ENCODE results near the gene CEPT1.

The CEPT1 gene

DNA sequence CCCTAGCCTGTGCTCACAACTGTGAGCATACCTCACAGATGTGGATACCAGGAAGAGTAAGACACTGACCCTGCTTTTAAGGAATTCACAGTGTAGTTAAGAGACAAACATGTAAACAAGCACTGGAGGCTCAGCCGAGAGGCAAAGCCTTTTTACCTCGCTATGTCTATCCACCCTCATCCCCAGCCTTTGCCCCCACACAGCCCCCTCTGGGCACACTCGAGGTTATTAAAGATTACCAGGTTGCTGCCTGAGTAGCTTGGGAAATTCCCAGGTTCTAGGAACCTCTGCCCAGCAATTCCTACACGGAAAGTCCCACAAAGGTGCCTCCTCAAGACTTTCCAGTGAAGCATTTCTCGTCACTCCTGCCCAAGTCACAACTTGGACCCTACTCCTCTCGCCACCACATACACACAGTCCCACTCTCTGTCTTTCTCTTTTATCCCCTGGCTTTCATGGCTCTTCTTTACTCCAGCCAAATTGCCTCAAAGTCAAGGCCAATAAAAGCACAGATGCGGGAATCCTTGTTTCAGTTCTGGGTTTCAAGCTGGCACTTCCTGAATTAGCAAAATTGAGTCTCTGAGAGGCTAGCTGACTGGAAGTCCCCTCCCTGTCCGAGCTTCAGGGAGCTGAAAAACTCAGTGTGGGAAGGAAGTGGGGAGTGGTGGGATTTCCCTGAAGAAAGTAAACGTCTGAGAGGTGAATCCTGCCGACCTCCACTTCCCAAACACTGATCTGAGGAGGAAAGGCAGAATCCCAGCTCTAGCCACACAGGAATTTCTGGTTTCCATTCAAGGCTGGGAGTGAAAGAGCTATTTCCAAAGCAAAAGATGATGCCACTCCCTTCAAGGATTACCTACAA is 52.9 kb downstream of the CEPT1 start:
- peak; percentile 18 for DNase-seq (ENCODE audit: low read depth)

DNA sequence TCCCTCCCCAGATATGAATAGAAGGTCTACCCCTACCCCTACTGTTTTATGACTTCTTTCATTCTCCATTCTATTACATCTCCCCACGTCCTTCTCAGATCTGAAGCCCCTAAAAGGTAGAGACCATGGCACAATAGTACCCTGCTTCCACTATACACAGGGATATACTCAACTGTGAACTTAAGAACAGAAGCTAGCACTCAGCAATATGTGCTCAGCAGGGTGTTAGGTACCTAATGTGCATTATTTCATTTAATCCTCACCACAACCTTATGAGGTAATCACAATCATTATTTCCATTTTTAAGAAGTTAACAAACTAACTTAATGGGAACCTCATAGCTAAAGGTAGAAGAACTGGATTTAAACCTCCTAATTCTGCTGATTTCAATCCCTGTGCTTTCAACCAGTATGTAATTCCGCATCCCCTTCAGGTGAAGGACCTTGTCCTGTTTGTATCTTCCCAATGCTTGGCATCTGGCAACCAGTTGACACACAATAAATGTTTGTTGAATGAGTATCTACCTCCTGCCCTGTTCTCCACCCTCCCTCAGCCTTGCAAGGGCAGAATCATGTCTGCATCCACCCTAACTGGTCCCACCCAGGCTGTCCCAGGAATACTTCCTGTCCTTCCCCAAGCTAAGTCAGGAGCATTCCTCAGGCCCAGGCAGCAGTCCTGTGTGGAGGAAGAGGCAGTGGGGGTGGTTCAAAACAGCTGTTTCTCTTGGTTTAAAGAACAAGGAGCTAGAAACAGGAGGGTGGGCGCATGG is 53.9 kb downstream of the CEPT1 start:
- peak; percentile 18 for DNase-seq (ENCODE audit: low read depth)

DNA sequence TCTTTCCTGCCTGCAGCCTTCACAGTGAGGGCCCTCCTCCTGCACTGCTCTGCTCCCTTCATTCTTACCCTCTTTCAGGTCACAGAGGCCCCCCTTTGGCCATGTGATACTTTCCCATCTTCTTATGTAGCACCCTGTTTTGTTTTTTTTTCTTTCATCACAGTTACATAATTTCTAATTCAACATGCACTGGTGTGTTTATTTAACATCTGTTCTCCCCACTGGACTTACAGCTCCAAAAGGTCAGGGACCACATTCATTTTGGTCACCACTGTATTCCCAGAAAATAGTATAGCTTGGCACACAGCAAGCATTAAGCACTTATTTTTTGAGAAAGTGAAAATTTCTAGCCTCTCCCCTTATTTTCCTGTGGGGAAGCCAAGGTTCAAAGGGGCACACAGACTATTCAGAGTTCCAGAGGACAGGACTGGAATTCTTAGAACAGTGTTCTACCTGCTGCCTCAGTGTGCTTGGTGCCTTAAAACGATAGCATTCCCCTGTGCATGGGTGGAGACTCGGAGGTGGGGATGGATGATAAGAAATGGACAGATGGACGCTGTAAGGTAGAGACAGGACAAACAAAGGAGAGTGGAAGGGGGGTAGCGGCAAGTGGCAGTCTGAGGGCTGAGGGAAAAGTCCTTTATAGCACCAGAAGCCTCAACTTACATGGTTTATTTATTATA is 55.1 kb downstream of the CEPT1 start:
- no peak for DNase-seq (ENCODE audit: low read depth)

DNA sequence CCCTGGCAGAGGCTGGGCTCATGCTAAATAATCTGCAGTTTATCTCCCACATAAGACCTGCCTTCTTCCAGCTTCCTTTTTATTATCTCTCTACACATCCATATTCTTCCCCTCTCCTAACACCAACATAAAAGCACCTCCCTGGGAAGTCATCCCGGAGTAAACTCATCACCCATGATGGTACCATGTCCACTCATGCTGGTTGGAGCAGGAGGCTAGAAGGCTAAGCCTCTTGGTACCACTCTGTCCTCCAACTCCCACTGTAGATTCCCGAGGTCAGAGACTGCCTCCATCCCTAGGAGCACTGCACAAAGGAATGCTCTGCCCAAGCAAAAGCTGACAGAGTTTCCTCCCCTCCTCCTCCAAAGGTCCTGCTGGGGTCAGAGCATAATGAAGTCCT is 56.2 kb downstream of the CEPT1 start:
- DNase-seq (ENCODE audit: low read depth): no peak

DNA sequence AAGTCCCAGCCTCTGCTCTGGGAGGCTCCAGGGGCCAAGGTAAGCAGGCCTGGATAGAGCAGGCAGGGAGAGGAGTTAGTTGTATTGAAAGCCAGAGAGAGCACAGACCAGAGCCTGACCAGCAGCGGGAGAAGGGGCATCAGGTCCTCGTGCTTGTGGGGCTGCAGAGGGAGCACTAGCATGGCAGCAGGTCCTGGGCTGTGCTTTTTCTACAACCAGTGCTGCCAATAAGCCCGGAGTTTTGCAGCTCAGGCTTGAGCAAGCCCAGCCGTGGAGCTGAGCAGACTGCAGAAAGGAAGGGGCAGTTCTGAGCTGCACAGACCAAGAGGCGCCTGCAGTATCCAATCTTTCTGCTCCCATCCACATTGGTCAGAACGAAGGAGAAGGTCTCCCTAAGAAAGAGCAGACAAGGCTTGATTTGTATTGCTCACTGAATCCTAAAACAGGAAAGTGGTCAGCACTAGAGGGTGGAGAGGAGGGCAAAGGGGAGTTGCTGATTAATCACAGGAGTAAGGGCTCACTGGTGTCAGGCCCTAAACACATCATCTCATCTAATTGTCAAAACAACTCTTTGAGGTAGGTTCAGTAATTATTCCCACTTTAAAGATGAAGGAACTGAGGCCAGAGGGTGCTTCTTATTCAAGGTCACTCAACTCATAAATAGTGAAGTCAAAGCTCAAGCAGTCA is 57.7 kb downstream of the CEPT1 start:
- peak; percentile 23 for DNase-seq (ENCODE audit: low read depth)

DNA sequence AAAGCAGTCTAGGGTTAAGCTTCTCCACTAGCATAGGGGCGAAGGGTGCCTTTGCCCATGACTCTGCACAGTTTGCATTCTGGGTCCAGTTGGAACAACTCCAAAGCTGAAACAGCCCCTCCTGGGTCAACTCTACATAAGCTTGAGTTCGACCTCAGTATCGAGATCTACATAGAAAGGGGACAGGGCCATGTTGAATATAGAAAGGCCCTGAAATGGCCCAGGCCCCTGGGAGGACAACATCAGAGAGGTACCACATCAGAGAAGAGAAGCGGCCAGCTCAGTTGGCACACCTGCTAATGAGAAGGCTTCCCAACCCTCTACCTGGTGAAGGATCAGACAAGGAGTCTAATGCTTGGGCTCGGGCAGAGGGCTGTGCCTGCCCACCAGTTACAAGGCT is 58.8 kb downstream of the CEPT1 start:
- DNase-seq (ENCODE audit: low read depth): no peak

DNA sequence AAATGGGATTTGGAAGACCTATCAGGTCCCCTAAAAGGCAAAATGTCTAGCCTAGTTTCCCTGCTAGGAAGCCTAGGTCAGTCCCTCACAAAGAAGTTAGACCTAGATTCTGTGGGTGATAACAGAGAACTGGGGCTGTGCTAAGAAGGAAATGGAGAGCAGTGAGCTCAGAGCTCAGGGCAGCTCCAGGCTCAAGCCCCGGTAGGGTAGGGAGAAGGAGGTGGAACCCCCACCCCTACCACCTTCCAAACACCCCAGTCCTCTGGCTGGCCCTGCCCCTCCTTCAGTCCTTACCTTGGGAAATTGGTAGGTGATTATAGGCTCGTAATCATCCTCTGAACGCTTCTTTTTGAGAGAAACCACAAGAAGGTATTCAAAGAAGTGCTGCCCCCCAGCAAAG is 59.3 kb downstream of the CEPT1 start:
- DNase-seq (ENCODE audit: low read depth): no peak

DNA sequence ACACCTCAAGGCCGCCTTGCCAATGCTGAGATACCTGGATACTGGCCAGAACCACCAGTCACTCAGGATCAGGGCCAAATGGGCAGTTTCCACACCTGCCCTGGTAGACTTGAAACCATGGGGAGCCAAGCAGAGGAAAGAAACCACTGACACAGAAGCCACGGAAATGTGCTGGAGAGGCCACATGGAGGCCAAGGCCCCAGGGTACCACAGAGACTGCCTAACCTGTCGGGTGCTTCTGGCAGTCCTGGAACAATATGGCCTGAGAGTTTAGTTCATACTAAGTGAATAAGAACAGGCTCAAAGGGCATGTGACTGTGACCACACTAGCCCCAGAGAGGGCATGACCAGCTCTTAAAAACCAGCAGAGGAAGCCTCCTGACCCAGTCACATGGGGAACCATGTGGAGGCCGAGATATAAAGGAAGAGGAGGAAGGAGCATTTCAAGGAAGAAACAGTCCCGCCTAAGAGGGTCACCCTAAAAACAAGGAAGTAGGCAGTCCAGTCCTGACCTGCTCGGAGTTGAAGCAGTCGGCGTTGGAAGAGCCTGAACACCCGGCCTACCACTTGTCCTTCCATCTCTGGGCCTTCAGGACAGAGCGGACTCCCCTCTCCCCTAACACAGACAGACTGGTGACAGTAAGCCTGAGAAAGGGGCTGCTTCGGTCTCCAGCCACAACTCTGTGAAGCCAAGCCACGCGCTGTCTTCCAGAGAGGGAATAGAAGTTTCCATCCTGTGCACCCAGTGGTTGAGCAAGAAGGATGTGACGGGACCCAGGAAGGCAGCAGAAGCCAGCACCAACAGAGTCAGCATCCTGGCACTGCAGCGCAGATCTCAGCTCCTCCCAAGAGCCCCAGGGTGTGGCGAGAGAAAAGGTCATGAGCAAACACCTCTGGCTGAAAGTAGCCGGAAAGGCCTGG is 60.1 kb downstream of the CEPT1 start, which contains the start of gene DENND2D:
DENND2D (minus strand) TSS at position 766 of the 921 bp plus-strand sequence; CDS start at position 579, 187 bp downstream.
- no peak for DNase-seq (ENCODE audit: low read depth)

DNA sequence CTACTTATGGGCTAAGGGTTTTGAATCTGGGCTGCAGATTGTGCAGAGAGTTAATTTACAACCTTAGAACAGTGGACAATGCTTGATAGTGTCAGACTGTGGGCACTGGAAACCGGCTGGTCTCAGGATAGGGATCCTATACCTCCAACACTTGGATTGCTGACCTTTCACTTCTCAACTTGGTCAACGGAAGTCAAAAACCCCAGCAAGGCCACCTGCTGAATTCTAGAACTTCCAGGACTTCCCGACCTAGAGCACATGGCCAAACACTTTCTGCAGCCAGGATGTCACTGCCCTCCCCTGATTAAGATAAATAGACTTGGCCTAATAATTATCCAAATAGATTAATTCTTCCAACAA is 60.8 kb downstream of the CEPT1 start:
- DNase-seq (ENCODE audit: low read depth): no peak

DNA sequence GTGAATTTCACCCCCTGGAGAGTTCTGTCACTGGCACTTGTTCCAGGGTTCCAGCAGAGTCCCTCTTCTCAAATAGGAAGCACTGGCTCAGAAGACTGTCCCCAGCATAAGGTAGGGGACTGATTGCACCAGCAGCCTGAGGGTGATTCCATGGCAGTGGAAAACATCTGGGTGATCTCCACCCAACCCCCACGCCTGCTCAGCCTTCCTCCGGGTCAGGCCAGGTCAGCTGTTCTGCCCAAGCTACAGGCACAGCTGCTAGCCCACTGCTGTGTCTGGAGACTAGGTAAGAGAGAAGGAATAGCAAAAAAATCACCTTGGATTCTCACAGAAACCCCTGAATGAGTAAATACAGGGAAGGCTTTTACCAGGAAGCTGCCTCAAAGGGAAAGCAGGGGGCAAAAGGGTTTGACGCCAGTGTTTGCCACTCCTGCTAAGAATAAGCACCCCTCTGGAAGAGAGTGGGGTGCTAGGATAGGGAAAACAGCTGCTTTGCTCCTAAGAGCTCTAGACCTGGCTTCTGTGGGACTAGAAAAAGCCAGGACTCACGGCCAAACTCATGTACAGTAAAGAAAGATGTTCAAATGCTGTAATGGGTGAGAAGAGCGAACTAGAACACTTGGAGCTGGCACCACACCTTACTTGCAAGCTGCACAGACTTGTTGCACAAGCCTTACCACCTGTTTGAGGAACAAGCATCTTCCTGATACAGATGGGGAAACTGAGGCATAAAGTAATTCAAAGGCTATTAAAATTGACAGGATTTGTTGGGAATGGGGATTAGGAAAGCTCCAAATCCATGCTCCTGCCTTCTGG is 61.5 kb downstream of the CEPT1 start:
- DNase-seq (ENCODE audit: low read depth): no peak

DNA sequence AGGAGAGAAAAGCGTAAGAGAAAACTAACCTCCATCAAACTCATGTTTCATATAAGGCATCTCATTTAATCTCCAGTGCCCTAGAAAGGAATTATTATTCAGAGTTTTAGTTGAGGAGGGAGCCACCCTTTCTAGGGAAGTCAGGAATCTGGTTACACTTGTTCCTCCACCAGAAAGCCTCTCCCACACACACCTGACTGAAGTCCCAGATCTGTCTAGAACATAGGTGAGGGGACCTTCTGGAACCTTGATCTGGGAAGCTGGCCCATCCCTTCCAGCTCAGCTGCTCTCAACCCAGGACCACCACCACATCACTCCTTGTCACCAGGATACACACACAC is 62.3 kb downstream of the CEPT1 start:
- DNase-seq (ENCODE audit: low read depth): no peak

DNA sequence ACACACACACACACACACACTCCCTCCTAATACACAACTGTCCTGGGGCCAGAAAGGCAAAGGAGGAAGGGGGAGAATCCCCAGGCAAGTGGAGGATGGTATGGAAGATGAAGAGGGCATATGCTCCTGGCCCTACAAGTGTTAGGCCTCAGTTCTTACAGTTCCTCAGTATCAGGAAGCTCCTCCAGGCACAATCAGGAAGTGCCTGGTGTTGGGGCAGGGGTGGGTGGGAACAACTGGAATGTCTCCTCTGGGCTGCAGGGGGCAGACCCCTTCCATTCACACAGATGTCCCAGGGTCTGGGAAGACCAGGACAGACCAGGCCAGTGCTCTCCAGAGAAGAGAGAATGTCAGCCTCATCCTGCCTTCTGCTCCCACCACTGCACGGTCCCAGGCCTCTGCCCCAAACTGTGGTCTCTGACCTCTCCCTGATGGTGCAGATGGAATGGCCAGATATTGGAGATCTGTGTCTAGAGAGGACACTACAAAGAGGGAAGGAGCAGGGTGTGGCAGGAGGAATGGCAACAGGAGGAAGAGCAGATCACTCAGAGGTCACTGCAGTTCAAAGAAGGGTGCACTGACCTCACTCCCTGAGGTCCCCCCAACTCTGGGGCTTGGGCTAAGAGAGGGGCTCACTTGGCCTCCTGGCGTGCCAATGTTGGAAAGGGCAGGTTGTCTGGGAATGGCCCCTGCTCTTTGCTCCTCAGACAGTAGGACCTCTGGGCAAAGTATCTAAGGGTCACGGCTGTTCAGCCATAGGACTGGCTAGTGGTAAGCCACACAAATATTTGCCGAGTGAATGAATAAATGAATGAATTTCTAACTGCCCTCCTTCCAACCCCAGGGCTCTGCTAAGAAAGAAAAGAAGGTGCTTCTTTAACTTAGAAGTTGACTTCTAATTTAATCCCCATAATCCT is 62.9 kb downstream of the CEPT1 start:
- no peak for DNase-seq (ENCODE audit: low read depth)

DNA sequence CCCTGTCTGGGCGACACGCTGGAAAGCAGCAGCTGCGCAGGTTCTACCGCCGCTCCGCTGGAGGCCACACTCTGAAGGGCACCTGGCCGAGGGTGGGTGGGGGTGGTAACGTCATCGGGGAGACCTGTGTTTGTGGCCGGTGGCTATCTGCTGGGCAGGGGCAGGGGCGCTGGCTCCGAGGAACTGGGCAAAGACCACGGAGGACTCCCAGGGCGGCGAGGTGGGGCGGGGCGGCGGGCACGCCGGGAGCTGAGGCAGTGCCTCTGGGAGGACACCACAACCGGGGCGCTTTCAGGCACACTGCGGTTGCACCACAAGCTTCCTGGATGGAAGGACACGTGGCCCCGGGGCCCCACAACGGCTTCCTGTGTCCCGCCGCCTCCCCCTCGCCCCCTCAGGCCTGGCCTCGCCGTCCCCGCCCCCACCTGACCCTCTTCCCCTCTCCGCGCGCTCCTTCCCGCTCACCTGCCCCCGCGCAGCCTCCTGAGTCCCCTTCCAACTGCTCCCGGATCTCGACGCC is 63.7 kb downstream of the CEPT1 start:
- DNase-seq (ENCODE audit: low read depth): peak; percentile 52

DNA sequence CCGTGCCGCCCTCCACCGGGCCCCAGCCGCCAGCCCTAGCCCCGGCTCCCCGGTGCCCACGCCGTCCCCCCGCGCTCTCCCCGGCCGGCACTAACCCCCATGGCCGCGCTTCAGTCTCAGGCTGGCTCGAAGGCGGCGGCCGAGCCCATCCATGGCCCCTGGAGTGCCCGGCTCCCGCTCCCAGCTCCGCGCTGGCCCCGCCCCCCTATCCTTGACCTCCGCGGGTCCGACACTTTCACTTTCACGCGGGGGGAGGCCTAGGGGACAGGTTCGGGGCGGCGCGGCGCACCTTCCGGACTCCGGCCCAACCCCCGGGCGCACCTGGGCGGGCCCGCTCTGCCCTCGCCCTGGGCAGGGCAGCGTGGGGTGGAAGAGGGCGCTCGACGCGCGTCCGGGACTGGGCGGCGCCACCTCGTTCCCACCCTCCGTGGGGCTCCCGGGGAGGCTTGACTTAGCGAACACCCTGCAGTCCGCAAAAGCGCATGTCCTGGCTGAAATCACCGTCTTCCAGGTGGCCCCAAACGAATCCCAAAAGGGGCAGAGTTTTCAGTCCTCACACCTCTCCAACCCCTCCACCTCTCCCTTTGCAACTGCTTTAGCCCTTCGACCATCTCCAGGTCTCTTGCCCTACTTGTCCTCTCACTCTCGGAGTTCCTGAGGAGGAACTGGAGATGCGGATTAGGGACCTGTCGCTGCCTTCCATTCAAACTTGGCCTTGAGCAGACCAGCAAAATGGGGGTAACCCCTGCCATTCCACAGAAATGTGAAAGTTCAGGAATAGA is 64.4 kb downstream of the CEPT1 start:
- no peak for DNase-seq (ENCODE audit: low read depth)

DNA sequence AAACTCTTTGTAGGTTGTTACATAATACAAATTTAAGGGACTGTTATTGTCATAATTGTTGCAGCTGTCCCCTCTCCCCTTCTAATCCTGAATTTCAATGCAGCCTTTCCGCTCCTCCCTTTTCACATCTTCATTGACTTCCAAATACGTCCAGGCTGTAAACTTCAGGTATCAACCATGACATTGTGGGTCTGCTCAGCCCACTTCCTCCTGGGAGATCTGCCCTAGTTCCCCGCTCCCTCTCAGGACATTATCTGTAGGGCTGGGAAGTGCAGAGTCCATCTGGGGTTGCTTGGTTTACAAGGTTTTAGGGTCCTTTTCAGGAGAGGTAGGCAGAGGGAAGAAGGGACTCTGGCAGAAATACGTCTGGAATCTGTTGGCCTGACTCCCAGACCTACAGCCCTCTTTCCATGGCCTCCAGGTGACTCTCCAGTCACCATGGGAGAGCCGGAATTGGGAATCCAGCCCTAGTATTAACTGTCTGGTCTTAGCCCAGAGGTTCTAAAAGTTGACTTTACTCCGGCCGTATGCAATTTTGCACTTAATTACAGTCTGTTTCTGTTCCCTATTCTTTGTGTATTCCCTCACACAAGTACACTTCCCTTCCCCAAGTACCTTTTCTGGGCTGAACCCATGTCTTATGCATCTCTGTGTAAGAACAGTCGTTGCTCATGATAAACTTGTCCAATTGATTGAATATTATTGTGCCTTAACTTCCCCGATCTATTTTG is 65.1 kb downstream of the CEPT1 start:
- no peak for DNase-seq (ENCODE audit: low read depth)

DNA sequence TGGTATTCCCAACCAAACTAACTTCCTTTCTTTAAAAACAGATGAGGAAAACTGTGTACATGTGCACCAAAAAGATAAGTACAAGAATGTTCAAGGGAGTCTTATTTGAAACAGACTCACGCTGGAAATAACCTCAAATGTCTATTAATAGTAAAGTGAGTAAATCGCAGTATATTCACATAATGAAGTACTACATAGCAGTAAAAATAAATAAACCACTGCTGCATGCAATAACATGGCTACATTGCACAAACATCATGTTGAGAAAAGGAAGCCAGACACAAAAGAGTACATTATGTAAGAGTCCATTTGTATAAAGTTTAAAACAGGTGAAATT is 65.7 kb downstream of the CEPT1 start:
- no peak for DNase-seq (ENCODE audit: low read depth)

DNA sequence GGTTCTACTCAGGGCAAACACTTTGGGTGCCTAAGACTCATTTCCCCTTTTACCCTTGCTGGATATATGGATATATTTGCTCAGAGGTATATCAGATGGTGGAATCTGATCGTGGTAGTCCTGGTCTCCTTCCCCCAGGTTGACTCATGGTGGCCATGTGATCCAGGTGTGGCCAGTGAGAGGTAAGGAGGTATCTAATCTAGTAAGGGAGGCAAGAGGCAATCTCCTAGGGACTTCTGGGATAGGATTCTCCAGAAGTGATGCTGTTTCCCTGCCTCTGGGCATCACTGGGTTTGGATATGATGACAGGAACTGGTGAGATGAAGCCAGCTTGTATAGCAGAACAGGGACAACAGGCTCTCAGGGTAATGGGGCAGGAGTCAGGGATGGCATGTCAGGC is 68.9 kb downstream of the CEPT1 start:
- DNase-seq (ENCODE audit: low read depth): no peak

DNA sequence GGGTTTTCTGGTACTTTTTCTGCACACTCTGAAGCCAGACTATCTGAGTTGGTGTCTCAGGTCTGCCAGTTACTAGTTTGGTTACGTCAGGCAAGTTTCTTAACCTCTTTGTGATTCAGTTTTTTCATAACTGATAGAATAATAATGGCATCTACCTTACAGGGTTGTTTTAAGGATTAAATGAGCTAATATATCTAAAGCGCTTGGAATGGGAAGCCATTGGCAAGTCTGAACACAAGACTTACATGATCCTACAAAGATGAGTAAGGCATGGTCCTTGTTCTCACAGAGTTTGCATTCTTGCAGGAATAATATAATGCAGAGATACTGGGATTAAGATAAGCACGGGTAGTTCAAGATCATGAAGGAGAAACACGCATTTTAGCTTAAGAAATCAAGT is 69.6 kb downstream of the CEPT1 start:
- no peak for DNase-seq (ENCODE audit: low read depth)
